IMR-90 (cell line): ENCODE measurements around the gene SLC66A1. TPM values are rescaled to one million over a fixed set of nuclear protein-coding genes. Genes with fewer than 3 reads are reported as not detected.

Source experiments
- ATAC-seq: fragments of 200-7000 bp; cut with Tn5 transposase; 2 replicates; pipeline ENCODE4 v1.9.1; 2020; ENCODE audit warnings: low read depth, mild to moderate bottlenecking, moderate library complexity
- BruUV-seq: library from RNA; stranded (reverse); fragments of 400-500 nt; replicated peaks from 2 replicates; lab custom pipeline; 2021; lab: Mats Ljungman, UMichigan
- CTCF ChIA-PET: fragments of 300-600 bp; formaldehyde crosslinking; extraction: SDS; loops from one replicate; lab custom pipeline; 2021; ENCODE audit warnings: antibody characterized with exemption; lab: Yijun Ruan, JAX
- POLR2A ChIA-PET: fragments of 300-600 bp; sonication (Branson Sonifier 250); formaldehyde crosslinking; loops from one replicate; lab custom pipeline; 2022; ENCODE audit warnings: antibody characterized with exemption; ENCODE audit not compliant: unreplicated experiment; lab: Charles Lee
- DNase-seq: peaks from one replicate; pipeline ENCODE4 v3.0.0; 2013
- H2AFZ ChIP-seq: replicated peaks from 2 replicates; pipeline ENCODE3; 2013; ENCODE audit warnings: low read length, mild to moderate bottlenecking; ENCODE audit not compliant: poor library complexity
- H2AK5ac ChIP-seq: 2 replicates; pipeline ENCODE4 v1.6.1; 2013; ENCODE audit warnings: low read depth, low read length, inconsistent platforms
- H2AK9ac ChIP-seq: replicated peaks from 2 replicates; pipeline ENCODE3; 2013; ENCODE audit warnings: mild to moderate bottlenecking, low read depth, low read length, moderate library complexity; ENCODE audit not compliant: poor library complexity
- H2BK120ac ChIP-seq: 2 replicates; pipeline ENCODE4 v1.6.1; 2013; ENCODE audit warnings: low read depth, low read length, inconsistent platforms
- H2BK15ac ChIP-seq: 3 replicates; pipeline ENCODE4 v1.6.1; 2013; ENCODE audit warnings: low read depth, low read length, inconsistent platforms
- H2BK20ac ChIP-seq: 2 replicates; pipeline ENCODE4 v1.6.1; 2013; ENCODE audit warnings: low read depth, mild to moderate bottlenecking, inconsistent platforms, low read length, moderate library complexity
- H2BK5ac ChIP-seq: 2 replicates; pipeline ENCODE4 v1.6.1; 2013; ENCODE audit warnings: mild to moderate bottlenecking, low read depth, low read length, inconsistent platforms; ENCODE audit not compliant: poor library complexity, severe bottlenecking
- H3K14ac ChIP-seq: replicated peaks from 2 replicates; pipeline ENCODE4 v1.6.1; 2013; ENCODE audit warnings: low read depth, low read length, inconsistent platforms
- H3K18ac ChIP-seq: 2 replicates; pipeline ENCODE4 v1.6.1; 2013; ENCODE audit warnings: low read depth, low read length, control low read depth
- H3K23ac ChIP-seq: 2 replicates; pipeline ENCODE4 v1.6.1; 2013; ENCODE audit warnings: low read depth, low read length, inconsistent platforms
- H3K27ac ChIP-seq: 2 replicates; pipeline ENCODE4 v1.5.1; 2013; ENCODE audit warnings: mild to moderate bottlenecking, control low read depth, low read length; ENCODE audit not compliant: insufficient read depth
- H3K27me3 ChIP-seq: 2 replicates; pipeline ENCODE4 v1.6.1; 2013; ENCODE audit warnings: low read length; ENCODE audit not compliant: control insufficient read depth, insufficient read depth
- H3K36me3 ChIP-seq: 2 replicates; pipeline ENCODE4 v1.6.1; 2013; ENCODE audit warnings: low read length, mixed read lengths; ENCODE audit not compliant: control insufficient read depth, insufficient read depth
- H3K4ac ChIP-seq: 2 replicates; pipeline ENCODE4 v1.6.1; 2013; ENCODE audit warnings: low read depth, low read length, inconsistent platforms
- H3K4me1 ChIP-seq: 2 replicates; pipeline ENCODE4 v1.6.1; 2013; ENCODE audit warnings: low read length, mixed read lengths; ENCODE audit not compliant: control insufficient read depth, insufficient read depth
- H3K4me2 ChIP-seq: 2 replicates; pipeline ENCODE4 v1.6.1; 2013; ENCODE audit warnings: low read depth, mild to moderate bottlenecking, control low read depth, low read length, moderate library complexity
- H3K4me3 ChIP-seq: 2 replicates; pipeline ENCODE4 v1.5.1; 2013; ENCODE audit warnings: low read depth, mild to moderate bottlenecking, control low read depth, low read length, moderate library complexity; ENCODE audit not compliant: insufficient read depth
- H3K56ac ChIP-seq: 2 replicates; pipeline ENCODE4 v1.6.1; 2013; ENCODE audit warnings: low read length, inconsistent platforms; ENCODE audit not compliant: insufficient read depth; ENCODE audit errors: extremely low read depth
- H3K79me1 ChIP-seq, 2 experiments: 2 replicates each; pipeline ENCODE4 v1.6.1; 2013; ENCODE audit warnings: low read length in 2 of 2, inconsistent platforms in 1 of 2, low read depth in 1 of 2
- H3K9ac ChIP-seq: 2 replicates; pipeline ENCODE4 v1.6.1; 2013; ENCODE audit warnings: low read depth, low read length, control low read depth
- H3K9me1 ChIP-seq: 2 replicates; pipeline ENCODE4 v1.6.1; 2013; ENCODE audit warnings: low read length, inconsistent platforms; ENCODE audit not compliant: insufficient read depth
- H3K9me3 ChIP-seq: 2 replicates; pipeline ENCODE4 v1.6.1; 2013; ENCODE audit warnings: low read length; ENCODE audit not compliant: control insufficient read depth, insufficient read depth
- H4K20me1 ChIP-seq: 2 replicates; pipeline ENCODE4 v1.6.1; 2013; ENCODE audit warnings: low read length, inconsistent platforms; ENCODE audit not compliant: insufficient read depth
- H4K5ac ChIP-seq: 2 replicates; pipeline ENCODE4 v1.6.1; 2013; ENCODE audit warnings: mild to moderate bottlenecking, low read depth, low read length, control low read depth
- H4K8ac ChIP-seq, 2 experiments: 2 replicates each; pipeline ENCODE4 v1.6.1; 2013; ENCODE audit warnings: low read depth in 2 of 2, low read length in 2 of 2, control low read depth in 1 of 2, inconsistent platforms in 1 of 2
- H4K91ac ChIP-seq: 2 replicates; pipeline ENCODE4 v1.6.1; 2013; ENCODE audit warnings: low read depth, low read length, inconsistent platforms; ENCODE audit not compliant: insufficient read depth
- BHLHE40 ChIP-seq: fragments of 150-350 bp; IDR thresholded peaks from 2 replicates; pipeline ENCODE4 v1.6.1; 2016; ENCODE audit warnings: mild to moderate bottlenecking, low read depth, low read length
- MAFK ChIP-seq: IDR thresholded peaks from 2 replicates; pipeline ENCODE4 v1.6.1; 2012; ENCODE audit warnings: low read depth, low read length, improper control_type of control experiment
- MAZ ChIP-seq: IDR thresholded peaks from 2 replicates; pipeline ENCODE4 v1.6.1; 2012; ENCODE audit warnings: low read depth, mild to moderate bottlenecking, low read length, improper control_type of control experiment, moderate library complexity, borderline replicate concordance
- MXI1 ChIP-seq: IDR thresholded peaks from 2 replicates; pipeline ENCODE4 v1.6.1; 2012; ENCODE audit warnings: low read depth, mild to moderate bottlenecking, low read length, moderate library complexity, borderline replicate concordance
- NFE2L2 ChIP-seq: fragments of 150-350 bp; IDR thresholded peaks from 2 replicates; pipeline ENCODE4 v1.6.1; 2016; ENCODE audit warnings: low read depth, mild to moderate bottlenecking, low read length
- RAD21 ChIP-seq: IDR thresholded peaks from 2 replicates; pipeline ENCODE4 v1.6.1; 2012; ENCODE audit warnings: low read length, improper control_type of control experiment
- RCOR1 ChIP-seq: IDR thresholded peaks from 2 replicates; pipeline ENCODE4 v1.6.1; 2012; ENCODE audit warnings: mild to moderate bottlenecking, low read length, improper control_type of control experiment; ENCODE audit not compliant: insufficient replicate concordance
- RFX5 ChIP-seq: IDR thresholded peaks from 2 replicates; pipeline ENCODE4 v1.8.0; 2012; ENCODE audit warnings: low read depth, mild to moderate bottlenecking, low read length, moderate library complexity
- SMC3 ChIP-seq: fragments of 150-350 bp; IDR thresholded peaks from 2 replicates; pipeline ENCODE4 v1.6.1; 2016; ENCODE audit warnings: low read depth, mild to moderate bottlenecking, antibody characterized with exemption, low read length, moderate library complexity
- USF2 ChIP-seq: fragments of 150-350 bp; IDR thresholded peaks from 2 replicates; pipeline ENCODE4 v1.6.1; 2017; ENCODE audit warnings: mild to moderate bottlenecking, antibody characterized with exemption, low read length, low read depth
- WGBS, 2 experiments: methylation state at CpG; one replicate each; pipeline versions ENCODE4 v1.1.5 to v1.1.7; 2013; ENCODE audit warnings: missing lambda C conversion rate in 2 of 2; ENCODE audit not compliant: insufficient read length in 1 of 2; ENCODE audit errors: extremely low coverage in 2 of 2; 5-methylcytosine and 5-hydroxymethylcytosine counted together
- dilution Hi-C: fragments of 300-500 bp; cut with HindIII; formaldehyde crosslinking; loops from one replicate; pipeline ENCODE4 v1.14.3; 2018; ENCODE audit warnings: low sequenced_read_pairs; ENCODE audit not compliant: unreplicated experiment
- in situ Hi-C: fragments of 300-500 bp; cut with MboI; formaldehyde crosslinking; loops from 3 replicates; pipeline ENCODE4 v1.14.3; 2019; ENCODE audit warnings: low sequenced_read_pairs, inconsistent platforms, mixed read lengths
- intact Hi-C: fragments of 100-400 bp; cut with micrococcal nuclease; formaldehyde crosslinking; loops from 2 replicates; pipeline ENCODE4 v1.10.0; 2022
- polyA plus RNA-seq, 3 experiments: library from polyadenylated mRNA; depleted of rRNA; stranded (reverse); fragments of >200 nt; gene quantifications; 2 replicates each; pipeline ENCODE4 v1.2.3, GENCODE V29; 2012; ENCODE audit warnings: low replicate concordance in 1 of 3
- total RNA-seq: library from RNA; depleted of rRNA; stranded (reverse); fragments of >200 nt; gene quantifications from 2 replicates; pipeline ENCODE4 v1.2.3, GENCODE V29; 2012
- TF ChIP-seq, protein P1 (sequence below): conservative IDR thresholded peaks from 2 replicates; pipeline ENCODE4 v1.5.1; 2012; ENCODE audit warnings: mild to moderate bottlenecking, low read depth, low read length, improper control_type of control experiment

The SLC66A1 gene
- total and polyA plus RNA-seq, 2 of the 4 experiments (the other 2 are of a cell fraction), result 6.8 to 18.9 TPM

DNA sequence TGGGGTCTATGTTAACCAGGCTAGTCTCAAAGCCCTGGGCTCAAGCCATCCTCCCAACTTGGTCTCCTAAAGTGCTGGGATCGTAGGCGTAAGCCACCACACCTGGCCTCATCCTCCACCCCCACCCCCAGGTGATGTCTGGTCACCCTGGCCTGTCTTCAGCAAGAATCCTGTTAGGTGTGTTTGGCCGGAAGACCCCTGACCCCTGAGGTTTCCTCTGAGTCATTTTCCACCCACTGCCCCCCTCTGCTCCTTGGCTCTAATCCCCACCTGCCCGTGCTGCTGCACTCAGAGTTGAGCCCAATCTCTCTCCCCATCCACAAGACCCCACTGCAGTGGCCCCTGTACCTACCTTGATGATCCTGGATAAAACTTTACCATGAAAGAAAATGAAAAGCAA, 25.2 kb downstream of the SLC66A1 start:
- CTCF ChIA-PET, result no interaction called here

More for the DNA sequence above, 25.2 kb downstream of the SLC66A1 start:
- DNase-seq, result peak; percentile 21
- Histone ChIP-seq H3K27ac (no peak overlapping the region), H3K9me1 (peaks cover 16% of the 10 kb centered on the region), H3K9ac (no peak overlapping the region), H3K79me1 (peaks cover 7 to 20% of the 10 kb centered on the region in 2 experiments), H3K23ac (no peak overlapping the region), H2BK20ac (no peak overlapping the region), H3K4me1 (no peaks in the 10 kb centered on the region), H4K91ac (no peak overlapping the region), H2AK9ac (no peak overlapping the region), H4K5ac (no peak overlapping the region), H3K14ac (no peak overlapping the region), H3K4me2 (no peak overlapping the region), H2BK5ac (no peak overlapping the region), H3K56ac (no peak overlapping the region), H3K4ac (no peak overlapping the region), H4K8ac (no peak overlapping the region), H3K9me3 (no peaks in the 10 kb centered on the region), H2BK120ac (no peak overlapping the region), H3K27me3 (no peaks in the 10 kb centered on the region), H4K20me1 (peaks cover 22% of the 10 kb centered on the region), H3K36me3 (peaks cover 37% of the 10 kb centered on the region), H2AK5ac (no peak overlapping the region), H3K4me3 (no peak overlapping the region), H2AFZ (no peak overlapping the region), H3K18ac (no peak overlapping the region), H2BK15ac (no peak overlapping the region)
- intact Hi-C loops, result no loop called here
- BruUV-seq, result no TSS peak
- dilution Hi-C loops, result no loop called here
- POLR2A ChIA-PET, result no interaction called here
- in situ Hi-C loops, result no loop called here
- WGBS, 2 experiments, result 67% methylated on average over 1 of the region's 4 CpGs; no CpG with 5 or more reads in 1 of the 2 experiments
- no peak for ATAC-seq
- TF ChIP-seq RFX5 (no peak), RAD21 (no peak), RCOR1 (no peak), MAZ (no peak), MAFK (no peak), BHLHE40 (no peak), MXI1 (no peak), USF2 (no peak), NFE2L2 (no peak), SMC3 (no peak)
- TF ChIP-seq, protein P1, sequence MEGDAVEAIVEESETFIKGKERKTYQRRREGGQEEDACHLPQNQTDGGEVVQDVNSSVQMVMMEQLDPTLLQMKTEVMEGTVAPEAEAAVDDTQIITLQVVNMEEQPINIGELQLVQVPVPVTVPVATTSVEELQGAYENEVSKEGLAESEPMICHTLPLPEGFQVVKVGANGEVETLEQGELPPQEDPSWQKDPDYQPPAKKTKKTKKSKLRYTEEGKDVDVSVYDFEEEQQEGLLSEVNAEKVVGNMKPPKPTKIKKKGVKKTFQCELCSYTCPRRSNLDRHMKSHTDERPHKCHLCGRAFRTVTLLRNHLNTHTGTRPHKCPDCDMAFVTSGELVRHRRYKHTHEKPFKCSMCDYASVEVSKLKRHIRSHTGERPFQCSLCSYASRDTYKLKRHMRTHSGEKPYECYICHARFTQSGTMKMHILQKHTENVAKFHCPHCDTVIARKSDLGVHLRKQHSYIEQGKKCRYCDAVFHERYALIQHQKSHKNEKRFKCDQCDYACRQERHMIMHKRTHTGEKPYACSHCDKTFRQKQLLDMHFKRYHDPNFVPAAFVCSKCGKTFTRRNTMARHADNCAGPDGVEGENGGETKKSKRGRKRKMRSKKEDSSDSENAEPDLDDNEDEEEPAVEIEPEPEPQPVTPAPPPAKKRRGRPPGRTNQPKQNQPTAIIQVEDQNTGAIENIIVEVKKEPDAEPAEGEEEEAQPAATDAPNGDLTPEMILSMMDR, result no peak
